ENCODE results near the gene FMO4.
"Not testable (repeated sequence)": the region's sequence is repeated elsewhere in the genome, so short reads cannot be mapped to it uniquely, and the experiment has no call there.

Gene FMO4

GRCh38 chr1:171335964-171336363 lies 22.0 kb downstream of the FMO4 start:
- DNase-seq (ENCODE audit: low read depth): no peak

DNA sequence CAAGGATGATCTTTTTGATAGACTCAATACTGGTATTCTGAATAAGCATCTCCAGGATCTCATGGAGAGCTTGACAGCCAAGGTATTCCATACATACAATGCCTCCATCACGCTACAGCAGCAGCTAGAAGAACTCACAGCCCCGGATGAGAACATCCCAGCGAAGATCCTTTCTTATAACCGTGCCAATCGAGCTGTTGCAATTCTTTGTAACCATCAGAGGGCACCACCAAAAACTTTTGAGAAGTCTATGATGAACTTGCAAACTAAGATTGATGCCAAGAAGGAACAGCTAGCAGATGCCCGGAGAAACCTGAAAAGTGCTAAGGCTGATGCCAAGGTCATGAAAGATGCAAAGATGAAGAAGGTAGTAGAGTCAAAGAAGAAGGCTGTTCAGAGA lies 25.4 kb downstream of the FMO4 start:
- DNase-seq (ENCODE audit: low read depth): not testable (repeated sequence)

DNA sequence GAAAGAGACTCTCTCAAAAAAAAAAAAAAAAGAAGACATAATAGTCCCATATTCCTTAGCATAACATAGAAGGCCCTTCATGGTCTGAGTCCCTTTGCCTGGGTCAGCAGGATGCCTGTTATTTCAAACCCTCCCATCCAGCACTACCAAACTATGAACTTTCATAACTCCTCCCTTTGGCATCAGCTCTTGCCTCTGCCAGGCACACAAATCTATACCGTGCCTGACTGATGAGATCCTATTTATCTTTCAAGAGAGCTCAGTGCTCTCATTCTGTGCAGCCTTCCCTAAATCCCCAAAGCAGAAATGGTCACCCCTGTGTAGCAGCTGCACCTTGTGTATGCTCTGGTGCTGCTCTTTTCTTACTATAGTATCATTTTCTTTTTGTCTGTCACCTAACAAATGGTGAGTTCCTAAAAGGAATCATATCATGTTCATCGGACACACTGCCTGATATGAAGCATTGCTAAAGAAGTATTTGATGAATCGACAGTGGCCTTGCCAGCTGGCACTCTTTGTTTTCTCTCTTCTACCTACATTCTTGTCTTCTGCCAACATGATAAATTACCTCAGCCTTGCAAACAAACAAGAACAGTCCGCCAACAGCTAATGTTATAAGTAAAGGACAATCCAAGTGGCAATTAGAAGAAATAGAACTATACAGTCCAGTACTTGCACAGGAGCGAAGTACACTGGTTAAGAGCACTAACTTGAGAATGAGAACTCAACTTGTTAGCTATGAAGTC lies 29.9 kb downstream of the FMO4 start:
- DNase-seq (ENCODE audit: low read depth): no peak

DNA sequence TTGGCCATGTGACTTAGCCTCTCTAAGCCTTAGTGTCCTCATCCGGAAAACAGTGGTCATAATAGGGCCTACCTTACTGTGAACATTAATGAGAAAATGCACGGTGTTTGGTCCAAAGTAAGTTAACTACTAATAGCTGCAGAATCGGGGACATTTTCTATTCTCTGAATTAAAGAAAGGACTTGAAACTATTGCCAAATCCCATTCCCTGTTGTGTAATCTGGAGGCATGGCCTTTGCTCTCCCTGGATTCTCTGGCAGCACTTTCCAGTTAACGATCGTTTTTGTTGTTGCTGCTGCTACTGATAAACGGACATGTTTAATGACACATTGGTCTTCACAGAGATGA lies 30.5 kb downstream of the FMO4 start:
- DNase-seq (ENCODE audit: low read depth): no peak

GRCh38 chr1:171345536-171345935 lies 31.6 kb downstream of the FMO4 start:
- no peak for DNase-seq (ENCODE audit: low read depth)

DNA sequence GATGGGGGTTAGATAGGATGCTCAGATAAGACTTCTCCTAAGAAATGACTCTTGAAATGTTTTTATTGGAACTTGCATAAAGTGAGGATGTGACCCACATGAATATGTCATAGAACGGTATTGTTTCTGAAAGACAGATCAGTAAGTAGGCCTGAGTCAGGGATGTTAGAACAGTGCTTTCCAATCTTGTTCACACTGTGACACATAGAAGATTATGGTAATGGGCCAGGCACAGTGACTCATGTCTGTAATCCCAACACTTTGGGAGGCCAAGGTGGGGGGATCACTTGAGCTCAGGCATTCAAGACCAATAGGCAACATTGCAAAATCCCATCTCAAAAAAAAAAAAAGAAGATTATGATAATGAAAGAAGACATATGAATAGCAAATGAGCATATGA lies 32.9 kb downstream of the FMO4 start:
- DNase-seq (ENCODE audit: low read depth): no peak

DNA sequence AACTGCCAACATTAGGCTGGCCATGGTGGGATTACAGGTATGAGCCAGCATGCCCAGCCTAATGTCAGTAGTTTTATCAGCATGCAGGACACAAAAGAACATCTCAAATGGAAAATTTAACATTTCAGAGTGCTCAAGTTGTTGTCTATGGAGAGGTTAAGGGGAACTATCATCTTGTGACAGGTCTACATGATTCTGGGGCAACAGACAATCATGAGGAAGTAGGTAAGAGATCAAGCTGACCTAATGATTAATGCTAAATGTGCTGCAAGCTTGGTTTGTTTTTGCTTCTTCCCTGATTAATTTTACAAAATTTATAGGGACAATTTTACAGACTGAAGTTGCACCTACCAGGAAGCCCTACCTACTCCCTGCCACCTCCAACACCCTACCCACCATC lies 36.6 kb downstream of the FMO4 start:
- no peak for DNase-seq (ENCODE audit: low read depth)

DNA sequence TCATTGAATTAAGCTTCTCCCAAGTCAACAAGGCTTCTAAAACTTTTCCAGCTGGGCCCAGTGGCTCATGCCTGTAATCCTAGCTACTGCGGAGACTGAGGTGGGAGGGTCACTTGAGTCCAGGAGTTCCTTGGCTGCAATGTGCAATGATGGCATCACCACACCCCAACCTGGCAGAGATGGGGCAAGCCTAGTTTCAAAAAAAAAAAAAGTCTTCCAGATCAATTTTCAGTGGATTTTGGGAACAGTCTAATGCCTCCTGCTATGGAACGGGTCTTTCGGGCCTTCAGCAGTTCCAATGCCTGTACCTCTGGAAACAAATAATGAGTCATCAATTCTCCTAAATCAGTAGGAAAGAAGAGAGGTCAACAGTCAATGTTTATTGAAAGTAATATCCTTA lies 38.0 kb downstream of the FMO4 start:
- no peak for DNase-seq (ENCODE audit: low read depth)

DNA sequence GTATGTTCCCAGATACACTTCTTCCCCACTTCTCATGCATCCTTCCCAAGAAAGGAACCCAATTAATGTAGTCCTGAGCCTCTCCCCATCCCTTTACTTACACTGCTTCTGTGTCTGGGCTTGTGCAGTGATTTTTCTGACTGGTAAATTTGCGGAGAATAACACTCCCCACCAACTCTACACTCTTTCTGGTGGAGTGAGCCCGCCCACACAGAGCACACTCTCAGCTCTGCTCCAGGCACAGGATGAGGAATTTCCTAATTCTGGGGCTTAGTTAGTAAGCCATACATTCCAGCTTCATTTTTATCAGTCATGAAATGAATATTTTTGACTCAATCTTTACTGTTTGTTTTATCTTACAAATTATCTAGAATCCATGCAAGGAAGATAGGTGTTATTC lies 38.6 kb downstream of the FMO4 start:
- DNase-seq (ENCODE audit: low read depth): no peak

GRCh38 chr1:171355727-171356126 lies 41.7 kb downstream of the FMO4 start:
- no peak for DNase-seq (ENCODE audit: low read depth)

- DNase-seq (ENCODE audit: low read depth): no peak
Measured at GRCh38 chr1:171357179-171357578, 43.2 kb downstream of the FMO4 start.

DNA sequence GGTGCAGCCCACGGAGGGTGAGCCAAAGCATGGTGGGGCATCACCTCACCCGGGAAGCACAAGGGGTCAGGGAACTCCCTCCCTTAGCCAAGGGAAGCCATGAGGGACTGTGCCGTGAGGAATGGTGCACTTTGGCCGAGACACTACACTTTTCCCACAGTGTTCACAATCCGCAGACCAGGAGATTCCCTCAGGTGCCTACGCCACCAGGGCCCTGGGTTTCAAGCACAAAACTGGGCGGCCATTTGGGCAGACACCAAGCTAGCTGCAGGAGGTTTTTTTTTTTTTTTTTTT lies 45.3 kb downstream of the FMO4 start:
- DNase-seq (ENCODE audit: low read depth): not testable (repeated sequence)

- DNase-seq (ENCODE audit: low read depth): not testable (repeated sequence)
Measured at GRCh38 chr1:171359731-171360527, 45.9 kb downstream of the FMO4 start.

GRCh38 chr1:171366085-171366484 lies 52.1 kb downstream of the FMO4 start:
- no peak for DNase-seq (ENCODE audit: low read depth)

- no peak for DNase-seq (ENCODE audit: low read depth)
Measured at GRCh38 chr1:171366816-171367215, 52.8 kb downstream of the FMO4 start.

- no peak for DNase-seq (ENCODE audit: low read depth)
Measured at GRCh38 chr1:171367436-171367835, 53.5 kb downstream of the FMO4 start.

- DNase-seq (ENCODE audit: low read depth): no peak
Measured at GRCh38 chr1:171372418-171373084, 58.6 kb downstream of the FMO4 start.

DNA sequence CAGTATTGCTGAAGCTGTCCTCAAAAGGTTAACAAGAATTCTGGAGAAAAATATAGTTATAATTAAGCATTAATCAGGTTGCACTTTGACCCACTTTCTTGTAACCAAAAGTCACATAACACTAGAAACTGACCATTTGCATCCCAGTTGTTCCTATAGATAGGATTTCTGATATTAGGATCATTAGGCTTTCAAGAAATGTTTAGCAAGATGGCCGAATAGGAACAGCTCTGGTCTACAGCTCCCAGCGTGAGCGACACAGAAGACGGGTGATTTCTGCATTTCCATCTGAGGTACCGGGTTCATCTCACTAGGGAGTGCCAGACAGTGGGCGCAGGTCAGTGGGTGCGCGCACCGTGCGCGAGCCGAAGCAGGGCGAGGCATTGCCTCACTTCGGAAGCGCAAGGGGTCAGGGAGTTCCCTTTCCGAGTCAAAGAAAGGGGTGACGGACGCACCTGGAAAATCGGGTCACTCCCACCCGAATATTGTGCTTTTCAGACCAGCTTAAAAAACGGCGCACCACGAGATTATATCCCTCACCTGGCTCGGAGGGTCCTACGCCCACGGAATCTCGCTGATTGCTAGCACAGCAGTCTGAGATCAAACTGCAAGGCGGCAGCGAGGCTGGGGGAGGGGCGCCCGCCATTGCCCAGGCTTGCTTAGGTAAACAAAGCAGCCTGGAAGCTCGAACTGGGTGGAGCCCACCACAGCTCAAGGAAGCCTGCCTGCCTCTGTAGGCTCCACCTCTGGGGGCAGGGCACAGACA lies 59.6 kb downstream of the FMO4 start:
- DNase-seq (ENCODE audit: low read depth): not testable (repeated sequence)

DNA sequence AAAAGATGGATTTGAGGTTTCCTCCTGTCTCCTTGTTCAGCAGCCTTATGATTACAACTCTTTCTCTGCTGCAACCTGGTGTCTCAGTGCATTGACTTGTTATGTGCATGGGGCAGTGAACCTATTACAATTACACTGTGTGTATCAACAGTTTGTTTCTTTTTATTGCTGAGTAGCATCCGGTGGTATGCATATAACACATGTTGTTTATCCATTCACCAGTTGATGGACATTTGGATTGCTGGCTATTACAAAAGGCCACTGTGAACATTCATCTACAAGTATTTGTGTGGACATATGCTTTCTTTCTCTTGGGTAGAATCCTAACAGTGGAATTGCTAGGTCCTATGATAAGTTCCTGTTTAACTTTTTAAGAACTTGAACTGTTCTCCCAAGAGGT lies 65.9 kb downstream of the FMO4 start:
- DNase-seq (ENCODE audit: low read depth): no peak

DNA sequence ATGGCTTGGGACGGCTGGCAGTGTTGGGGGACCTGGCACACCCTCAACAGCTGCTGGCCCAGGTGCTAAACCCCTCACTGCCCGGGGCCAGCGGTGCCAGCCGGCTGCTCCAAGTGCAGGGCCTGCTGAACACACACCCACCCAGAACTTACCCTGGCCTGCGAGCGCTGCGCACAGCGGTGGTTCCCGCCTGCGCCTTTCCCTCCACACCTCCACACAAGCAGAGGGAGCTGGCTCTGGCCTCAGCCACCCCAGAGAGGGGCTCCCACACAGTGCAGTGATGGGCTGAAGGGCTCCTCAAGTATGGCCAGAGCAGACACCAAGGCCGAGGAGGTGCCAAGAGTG lies 67.9 kb downstream of the FMO4 start:
- DNase-seq (ENCODE audit: low read depth): no peak

GRCh38 chr1:171384496-171384895 lies 70.5 kb downstream of the FMO4 start:
- no peak for DNase-seq (ENCODE audit: low read depth)

- no peak for DNase-seq (ENCODE audit: low read depth)
Measured at GRCh38 chr1:171389171-171389570, 75.2 kb downstream of the FMO4 start.

DNA sequence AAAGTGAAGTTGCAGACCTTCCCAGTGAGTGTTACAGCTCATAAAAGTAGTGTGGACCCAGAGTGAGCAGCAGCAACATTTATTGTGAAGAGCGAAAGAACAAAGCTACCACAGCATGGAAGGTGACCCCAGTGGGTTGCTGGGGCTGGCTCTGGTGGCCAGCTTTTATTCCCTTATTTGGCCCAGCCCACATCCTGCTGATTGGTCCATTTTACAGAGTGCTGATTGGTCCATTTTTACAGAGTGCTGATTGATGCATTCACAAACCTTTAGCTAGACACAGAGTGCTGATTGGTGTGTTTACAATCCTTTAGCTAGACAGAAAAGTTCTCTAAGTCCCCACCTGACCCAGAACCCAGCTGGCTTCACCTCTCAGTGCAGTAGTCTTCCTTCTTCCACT lies 76.8 kb downstream of the FMO4 start:
- DNase-seq (ENCODE audit: low read depth): not testable (repeated sequence)

Measured in stimulated activated CD8-positive, alpha-beta memory T cell treated with anti-CD3 and anti-CD28 coated beads, Interleukin-12 subunit alpha, Interleukin-12 subunit beta, amount 100 ng/mL, for 4 hours (primary cell).